Measurements from ENCODE around the gene HOXC4.

The HOXC4 gene

DNA sequence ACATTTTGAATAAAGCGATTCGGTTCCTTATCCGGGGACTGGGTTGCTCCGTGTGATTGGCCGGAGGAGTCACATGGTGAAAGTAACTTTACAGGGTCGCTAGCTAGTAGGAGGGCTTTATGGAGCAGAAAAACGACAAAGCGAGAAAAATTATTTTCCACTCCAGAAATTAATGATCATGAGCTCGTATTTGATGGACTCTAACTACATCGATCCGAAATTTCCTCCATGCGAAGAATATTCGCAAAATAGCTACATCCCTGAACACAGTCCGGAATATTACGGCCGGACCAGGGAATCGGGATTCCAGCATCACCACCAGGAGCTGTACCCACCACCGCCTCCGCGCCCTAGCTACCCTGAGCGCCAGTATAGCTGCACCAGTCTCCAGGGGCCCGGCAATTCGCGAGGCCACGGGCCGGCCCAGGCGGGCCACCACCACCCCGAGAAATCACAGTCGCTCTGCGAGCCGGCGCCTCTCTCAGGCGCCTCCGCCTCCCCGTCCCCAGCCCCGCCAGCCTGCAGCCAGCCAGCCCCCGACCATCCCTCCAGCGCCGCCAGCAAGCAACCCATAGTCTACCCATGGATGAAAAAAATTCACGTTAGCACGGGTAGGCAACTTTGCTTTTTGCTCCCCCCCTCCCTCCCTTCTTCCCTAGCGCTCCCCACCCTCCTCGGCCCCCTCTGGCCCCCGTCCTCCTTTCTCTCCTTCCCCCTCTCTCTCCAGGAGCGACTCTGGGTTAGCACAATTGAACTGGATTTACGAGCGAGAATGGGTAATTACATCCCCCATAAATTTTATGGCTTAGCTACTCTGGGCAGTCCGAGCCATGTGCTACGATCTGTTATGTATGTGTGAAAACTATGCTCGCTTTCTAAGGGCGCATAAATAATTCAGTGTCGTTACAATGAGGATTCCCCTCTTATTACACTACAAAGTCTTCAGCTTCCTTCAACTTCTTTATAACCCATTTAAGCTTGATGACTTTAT is at the start of gene HOXC4:
Gene HOXC4 (plus strand): TSS at position 85 of the 991 bp plus-strand sequence. CDS start 88 bp downstream, at position 173.
- no peak for DNase-seq

DNA sequence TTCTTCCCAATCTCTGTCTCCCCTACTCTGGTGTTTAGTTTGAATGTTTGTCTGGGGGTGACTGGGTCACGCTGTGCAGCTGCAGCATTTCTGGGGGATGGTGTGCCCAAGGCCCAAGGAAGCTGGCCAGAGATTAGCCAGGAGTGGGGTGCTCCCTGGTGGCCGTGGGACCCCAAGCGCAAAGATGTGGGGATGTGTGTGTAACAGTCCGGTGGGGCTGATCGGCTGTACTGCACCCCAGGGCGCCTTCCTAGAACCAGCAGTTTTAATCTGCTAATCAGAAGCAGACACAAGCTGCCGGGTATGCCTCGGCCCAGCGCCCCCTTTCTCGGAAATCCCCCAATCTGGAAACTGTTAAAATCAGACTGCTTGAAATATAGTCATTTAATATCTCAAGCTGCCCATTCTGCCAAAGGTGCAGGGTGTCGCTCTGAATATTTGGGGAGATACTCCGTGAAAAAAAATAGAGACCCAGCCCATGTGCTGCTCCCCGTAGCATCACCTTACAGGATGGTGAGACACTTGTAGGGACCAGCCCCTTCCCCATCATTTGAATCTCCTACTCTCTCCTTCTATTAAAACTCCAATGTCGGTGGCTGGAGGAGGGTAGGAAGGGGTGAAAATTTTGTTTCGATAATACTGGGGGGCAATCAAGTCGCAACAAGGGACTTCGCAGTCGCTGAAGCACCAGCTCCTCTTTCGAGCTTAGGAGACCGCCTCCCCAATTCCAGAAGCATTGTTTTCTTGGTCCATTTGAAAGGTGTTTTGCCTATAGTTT is 49.4 kb upstream of the HOXC4 start:
- DNase-seq, result no peak

DNA sequence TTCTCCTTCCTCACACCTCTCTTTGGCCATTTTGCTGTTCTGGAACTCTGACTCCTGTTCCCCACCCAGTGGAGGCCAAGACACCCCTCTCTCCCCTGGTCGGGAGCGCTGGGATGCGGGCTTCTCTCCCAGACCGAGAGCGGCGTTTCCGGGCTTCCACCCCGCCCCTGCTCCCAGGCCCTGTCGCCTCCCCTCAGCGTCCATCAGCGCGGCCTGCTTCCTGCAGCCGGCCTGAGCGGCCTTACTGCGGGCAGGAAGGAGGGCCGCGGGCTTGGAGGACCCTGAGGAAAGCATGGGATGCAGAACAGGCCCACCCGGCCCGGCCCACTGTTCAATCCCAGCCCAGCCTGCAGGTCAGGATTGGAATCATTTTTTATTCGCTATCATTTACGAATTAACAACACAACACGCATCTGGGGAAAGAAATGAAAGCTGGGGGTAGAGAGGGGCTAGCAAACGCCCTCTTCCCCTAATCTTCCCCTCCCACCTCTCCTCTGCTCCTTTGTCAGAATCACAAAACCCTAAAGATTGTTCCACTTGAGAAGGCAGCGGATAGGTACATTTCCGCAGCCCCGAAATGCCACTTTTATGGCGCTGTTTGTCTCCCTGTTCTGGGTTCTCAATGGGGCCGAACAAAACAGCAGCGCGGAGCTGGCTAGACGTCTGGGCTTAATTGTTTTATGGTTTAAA is 48.6 kb upstream of the HOXC4 start:
- DNase-seq, result no peak

- no peak for DNase-seq
Measured at GRCh38 chr12:54005531-54005852, 48.1 kb upstream of the HOXC4 start.

- peak; percentile 63 to 75 for DNase-seq
Measured at GRCh38 chr12:54005853-54006558, 47.6 kb upstream of the HOXC4 start.

GRCh38 chr12:54006559-54007220 is 46.9 kb upstream of the HOXC4 start:
- no peak for DNase-seq

DNA sequence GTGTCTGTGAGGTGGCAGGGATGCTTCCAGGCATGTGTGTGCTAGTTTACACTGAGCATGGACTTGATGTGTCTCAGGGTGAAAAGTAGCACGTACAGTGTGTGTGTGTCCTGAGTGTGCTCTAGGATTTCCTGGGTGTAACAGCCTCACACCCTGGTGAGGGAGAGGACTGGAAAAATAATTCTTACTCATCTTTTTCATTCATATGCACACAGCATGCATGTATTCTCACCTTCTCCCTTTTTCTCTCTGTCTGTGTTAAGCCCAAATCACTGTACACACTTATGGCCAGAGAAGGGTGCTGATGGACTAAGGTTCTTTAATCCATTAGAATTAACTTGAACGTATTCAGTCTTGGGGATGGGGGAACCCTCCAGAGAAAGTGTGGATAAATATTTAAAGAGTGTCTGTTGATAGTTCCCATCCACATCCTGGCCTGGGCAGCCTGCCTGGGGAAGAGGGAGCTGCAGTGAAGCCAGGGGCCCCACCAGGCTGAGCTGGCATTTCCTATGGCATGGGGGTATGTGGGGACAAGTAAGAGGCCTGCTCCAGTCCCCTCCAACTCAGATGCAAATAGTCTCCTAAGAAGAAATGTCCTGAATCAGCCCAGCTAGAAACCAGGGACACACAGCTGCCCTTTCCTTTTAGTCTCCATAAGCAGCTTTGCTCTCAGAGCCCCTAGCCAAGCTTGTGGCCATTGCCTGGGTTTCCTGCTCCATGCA is 45.9 kb upstream of the HOXC4 start:
- no peak for DNase-seq

DNA sequence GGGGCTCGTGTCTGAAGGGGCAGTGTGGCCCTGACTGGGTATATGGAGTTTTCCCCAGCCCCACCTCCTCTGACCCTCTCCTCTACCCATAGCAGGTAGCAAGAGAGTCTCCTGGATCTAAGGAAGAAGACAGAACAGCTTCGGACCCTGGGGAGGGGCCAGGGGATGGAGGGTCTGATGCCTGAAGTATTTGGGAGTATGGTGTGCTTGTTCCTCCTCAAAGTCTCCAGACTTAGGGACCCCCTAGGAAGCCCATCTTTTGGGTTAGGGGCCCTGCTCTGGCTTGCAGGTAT is 45.4 kb upstream of the HOXC4 start:
- DNase-seq, result no peak

GRCh38 chr12:54009171-54010052 is 44.2 kb upstream of the HOXC4 start:
- DNase-seq, result no peak

DNA sequence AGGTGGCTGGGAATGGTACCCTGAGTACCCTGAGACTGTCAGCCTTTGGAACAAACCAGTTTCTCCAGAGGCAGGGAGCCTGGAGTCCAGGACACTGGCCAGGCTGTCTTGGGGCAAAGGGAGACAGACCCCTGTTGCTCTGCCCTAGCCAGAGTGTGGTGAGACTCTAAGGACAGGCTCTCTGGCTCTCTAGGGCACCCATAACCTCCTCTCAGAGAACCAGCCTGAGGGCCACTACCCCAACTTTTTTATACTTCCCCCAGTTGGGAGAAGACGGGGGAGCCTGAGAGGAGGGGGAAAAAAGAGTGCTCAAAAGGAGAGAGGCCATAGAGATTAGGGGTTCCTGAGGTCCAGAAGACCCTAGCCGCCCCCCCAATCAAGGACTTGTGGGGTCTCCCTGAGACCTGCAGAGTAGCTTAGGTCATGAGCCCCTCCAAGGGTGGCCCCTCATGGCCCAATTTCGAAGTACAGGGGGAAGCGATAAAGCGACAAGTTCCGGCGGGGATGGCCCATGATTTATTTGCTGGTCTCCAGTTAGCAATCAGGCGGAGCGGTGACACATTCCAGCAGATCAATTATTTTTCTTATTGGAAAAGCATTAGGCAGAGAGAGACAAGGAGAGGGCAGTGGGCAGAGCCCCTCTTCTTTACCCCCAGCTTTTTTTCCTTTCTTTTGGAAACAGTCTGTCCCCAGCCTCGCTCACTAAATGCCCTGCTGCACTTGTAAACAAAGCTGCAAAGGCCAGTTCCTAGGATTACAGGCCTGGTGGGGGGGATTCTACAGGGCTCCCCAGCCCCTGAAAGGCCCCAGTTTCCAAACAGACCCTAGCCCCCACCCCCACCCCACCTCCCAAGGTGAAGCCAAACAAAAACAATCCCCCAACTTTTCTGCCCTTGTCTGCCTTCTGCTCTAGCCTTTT is 43.3 kb upstream of the HOXC4 start:
- no peak for DNase-seq

DNA sequence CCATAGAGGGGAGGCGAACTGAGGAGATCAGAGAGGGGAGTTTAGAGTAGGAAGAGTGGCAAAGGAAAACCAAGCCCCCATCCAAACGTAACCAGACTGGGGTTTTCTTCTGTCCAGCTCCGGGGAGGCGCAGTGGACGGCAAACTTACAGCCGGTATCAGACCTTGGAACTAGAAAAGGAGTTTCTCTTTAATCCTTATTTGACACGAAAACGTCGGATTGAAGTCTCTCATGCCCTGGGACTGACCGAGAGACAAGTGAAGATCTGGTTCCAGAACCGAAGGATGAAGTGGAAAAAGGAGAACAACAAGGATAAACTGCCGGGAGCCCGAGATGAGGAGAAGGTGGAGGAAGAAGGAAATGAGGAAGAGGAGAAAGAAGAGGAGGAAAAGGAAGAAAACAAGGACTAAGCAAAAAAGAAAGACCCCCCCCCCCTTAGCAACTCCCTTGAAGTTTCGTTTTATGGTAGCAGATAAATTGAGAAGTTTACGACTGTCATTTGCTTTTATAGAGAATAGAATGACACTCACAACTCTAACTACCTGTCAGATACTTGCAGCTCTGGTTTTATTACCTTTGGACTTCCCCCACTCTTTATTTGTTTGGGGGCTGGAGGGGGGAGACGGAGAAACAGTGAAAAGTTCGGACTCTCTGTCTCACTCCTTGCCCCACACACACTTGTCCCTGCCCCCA is 42.5 kb upstream of the HOXC4 start:
- DNase-seq, result no peak

DNA sequence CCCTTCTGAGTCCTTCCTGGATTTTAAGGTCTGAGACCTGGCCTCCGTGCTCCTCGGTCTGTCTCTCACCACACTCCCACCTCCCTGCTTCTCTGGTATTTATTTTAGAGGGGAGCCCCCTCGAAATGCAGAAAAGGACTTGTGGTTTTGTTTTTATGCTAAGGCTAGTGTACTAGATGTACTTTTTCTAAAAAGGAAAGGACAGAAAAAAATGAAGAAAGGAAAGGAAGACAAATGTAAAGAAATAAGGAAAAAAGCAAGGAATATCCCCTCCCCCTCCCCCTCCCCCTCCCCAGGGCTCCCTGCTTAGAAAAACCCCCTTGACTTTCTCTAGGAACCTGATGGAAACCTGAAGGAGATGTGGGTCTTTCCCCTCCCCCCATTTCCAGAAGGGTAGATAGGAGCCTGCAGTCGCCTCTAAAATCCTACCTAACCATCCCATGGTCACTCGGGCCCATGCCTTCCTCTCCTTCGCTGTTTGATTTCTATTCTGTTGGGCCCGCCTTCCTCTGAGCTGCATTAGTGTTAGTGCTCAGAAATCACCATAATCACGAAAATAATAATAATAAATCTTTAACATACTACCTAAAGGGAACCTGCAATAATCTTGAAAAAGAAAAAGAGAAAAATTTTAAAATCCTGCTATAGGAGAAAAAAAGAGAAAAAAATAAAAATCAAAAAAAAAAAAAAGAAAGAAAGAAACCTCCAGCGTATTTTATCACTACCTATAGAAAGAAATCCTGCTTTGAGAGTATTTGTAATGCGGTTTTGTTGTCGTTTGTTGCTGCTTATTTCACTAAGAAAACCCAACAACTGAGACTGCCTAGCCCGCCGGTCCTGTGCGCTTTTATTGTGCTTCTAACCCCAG is 41.7 kb upstream of the HOXC4 start:
- DNase-seq, result no peak

DNA sequence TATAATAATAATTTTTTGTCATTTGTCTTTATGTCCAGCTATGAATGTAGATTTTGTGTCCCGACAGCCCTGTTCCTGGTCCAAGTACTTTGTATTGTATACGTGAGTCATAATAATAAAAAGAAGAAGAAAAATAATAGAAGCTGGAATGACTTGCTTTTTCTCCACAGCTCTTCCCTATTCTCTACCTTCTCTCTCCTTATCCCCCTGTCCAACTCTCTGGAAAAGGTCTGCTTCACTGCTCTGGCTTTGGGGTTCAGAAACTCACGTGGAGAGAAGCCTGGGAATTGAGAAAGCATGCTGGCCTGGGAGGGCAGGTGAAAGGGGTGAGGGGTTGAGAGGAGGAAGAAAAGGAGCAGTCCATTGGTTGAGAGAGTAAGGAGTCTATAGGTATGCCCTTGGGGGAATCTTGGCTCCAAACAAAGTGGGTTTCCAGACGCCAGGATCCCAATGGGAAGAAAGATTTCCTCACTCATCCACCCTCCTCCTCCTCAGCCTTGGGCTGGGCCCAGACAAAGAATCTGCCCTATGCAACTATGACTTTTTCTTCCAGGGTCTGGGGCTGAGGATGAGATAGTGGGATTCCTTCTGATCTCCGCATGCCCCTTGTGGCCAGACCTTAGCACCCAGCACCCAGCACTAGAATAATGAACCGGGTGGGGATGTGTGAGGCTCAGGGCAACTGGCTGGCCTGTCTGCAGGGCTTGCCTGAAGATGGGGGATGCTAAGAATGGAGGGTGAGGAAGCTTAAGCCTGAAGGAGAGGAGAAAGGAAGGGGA is 40.8 kb upstream of the HOXC4 start:
- no peak for DNase-seq

DNA sequence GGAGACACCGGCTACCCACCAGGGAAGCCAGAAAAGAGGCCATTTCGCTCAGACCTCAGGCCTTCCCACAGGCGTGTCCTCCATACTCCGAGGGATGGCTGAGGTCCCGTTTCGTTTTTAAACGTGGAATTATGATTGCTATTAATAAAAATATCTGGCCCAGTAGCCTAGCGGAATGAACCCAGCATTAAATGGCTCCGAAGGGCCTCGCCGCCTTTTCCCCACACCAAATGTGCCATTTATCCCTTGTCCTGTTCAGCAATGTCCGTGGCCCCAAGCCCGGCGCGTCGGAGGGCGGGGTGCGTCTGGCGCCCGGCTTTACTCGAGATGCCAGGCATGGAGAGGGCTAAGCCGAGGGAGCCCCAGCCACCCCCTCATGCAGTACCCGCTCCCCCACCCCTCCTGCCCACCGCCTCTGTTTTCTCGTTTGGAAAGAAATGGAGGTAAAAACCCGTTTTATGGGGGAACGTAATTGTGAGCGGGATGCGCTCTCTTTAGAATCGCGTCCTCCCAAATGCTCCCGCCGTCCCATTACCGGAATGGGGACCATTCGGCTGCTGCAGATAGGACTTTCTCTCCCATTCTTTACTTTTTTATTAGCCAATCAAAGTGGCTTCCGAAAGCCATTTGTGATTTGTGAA is 39.1 kb upstream of the HOXC4 start:
- DNase-seq, result no peak

DNA sequence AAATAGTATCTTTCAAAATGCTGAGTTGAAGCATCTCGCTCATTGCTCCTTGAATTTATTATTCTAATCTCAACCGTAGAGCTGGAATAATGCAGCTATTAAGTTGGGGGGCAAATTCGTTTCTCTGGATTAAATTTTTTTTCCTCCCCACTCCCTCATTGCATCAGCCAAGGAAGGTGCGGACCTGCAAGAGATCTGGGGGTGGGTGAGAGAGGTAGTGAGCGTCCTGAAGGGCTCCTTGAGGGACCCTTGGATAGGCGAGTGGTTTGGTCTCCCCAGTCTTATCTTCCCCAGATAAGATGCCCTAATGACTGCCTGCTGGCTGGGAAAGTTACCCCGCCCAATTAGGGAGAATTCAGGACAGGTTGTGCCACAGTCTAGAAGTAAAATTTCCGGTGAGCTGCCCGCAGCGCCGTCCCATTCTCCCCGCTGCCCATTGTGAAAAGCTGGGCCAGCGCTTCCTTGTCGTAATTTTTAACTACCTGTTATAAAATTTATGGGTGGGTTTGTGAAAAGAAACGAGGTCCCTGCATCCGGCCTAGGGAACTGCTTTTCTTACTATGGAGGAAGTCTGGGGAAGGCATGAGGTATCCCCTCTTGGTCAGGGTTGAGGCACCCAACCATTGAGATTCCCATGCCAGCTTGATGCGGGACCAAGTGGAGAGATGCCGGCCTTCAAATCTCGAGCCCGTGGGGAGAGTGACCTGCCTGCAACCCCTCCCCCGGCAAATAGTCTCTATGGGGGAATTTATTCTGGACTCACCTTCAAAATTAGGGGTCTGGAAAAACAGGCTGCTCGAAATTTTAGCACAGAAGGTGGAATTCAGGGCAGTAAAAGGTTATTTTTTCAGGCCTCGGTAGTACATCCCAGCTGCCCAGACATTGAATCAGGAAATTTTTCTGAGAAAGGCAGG is 38.4 kb upstream of the HOXC4 start:
- DNase-seq, result no peak

Data from AML-193 (cell line).